A549 (cell line): ENCODE results near the gene ERN1.

ENCODE experiments used
- CEBPB ChIP-seq, 2 experiments: fragments of >200 bp in 1 of 2; sonication (Bioruptor Twin) in 1 of 2; formaldehyde crosslinking in 1 of 2; IDR thresholded peaks; 2 replicates each; pipeline ENCODE4 v1.6.1; 2012 to 2016
- EP300 ChIP-seq, 2 experiments: fragments of >200 bp; sonication (Bioruptor Twin); formaldehyde crosslinking; IDR thresholded peaks; 2 replicates in 1 of 2; 3 replicates in 1 of 2; pipeline ENCODE4 v1.6.1; 2016 to 2017
- HDAC2 ChIP-seq: fragments of 200-600 bp; sonication (generic); IDR thresholded peaks from 2 replicates; pipeline ENCODE4 v1.6.1; 2016
- RAD21 ChIP-seq, 2 experiments: fragments of >200 bp in 1 of 2; sonication (Bioruptor Twin) in 1 of 2; formaldehyde crosslinking in 1 of 2; IDR thresholded peaks in 1 of 2; conservative IDR thresholded peaks in 1 of 2; 2 replicates in 1 of 2; 3 replicates in 1 of 2; pipeline ENCODE4 v1.6.1; 2012 to 2018; ENCODE audit warnings: inconsistent platforms in 1 of 2
- TP53 ChIP-seq: fragments of 250-450 bp; sonication (Bioruptor Pico); IDR thresholded peaks from 2 replicates; pipeline ENCODE4 v1.5.0; 2021; ENCODE audit warnings: mild to moderate bottlenecking, moderate library complexity
- TF ChIP-seq, protein P1 (sequence below): fragments of 150-350 bp; IDR thresholded peaks from 2 replicates; pipeline ENCODE4 v1.6.1; 2014; ENCODE audit warnings: low read depth, mild to moderate bottlenecking, low read length
- TF ChIP-seq, protein P2 (sequence below): fragments of 450-650 bp; IDR thresholded peaks from 2 replicates; pipeline ENCODE4 v1.6.1; 2014; ENCODE audit warnings: antibody characterized with exemption

DNA sequence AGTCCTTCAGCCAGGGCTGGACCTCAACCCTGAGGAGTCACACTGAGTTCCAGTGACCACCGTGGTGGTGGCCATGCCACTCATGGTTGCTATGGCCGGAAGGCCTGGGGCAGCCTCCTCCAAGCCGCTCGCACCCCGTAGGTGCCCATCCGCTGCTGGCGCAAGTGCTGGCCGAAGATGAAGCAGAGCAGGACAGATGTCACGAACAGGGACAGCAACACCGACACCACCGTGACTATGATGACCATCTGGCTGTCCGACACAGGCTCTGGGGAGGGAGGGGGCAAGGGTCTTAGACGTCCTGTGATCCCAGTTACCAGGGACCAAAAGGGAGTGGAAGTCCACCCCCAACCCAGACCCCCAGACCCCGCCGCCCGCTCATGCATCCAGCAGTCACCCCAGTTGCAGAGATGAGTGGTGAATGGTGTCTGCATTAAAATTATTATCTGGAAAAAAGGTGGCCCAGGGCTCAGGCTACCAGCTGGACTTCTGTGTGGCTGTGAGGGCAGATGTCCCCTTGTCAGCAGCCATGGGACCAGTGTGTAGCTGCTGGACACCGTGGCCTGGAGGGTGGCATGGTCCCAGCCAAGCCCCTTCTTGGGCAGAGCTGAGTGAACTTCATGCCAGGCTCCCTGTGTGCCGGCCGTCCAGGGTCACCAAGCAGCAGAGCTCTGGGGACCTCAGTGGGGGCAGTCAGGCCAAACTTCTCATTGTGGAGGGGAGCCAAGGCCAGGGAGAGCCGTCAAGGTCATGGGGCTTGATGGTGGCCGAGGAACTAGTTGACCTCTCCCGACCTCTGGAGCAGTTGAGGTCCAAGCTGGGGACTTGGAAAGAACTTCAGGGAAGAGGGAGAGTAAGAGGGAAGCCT, 127.1 kb downstream of the ERN1 start:
- TF ChIP-seq, protein P1, sequence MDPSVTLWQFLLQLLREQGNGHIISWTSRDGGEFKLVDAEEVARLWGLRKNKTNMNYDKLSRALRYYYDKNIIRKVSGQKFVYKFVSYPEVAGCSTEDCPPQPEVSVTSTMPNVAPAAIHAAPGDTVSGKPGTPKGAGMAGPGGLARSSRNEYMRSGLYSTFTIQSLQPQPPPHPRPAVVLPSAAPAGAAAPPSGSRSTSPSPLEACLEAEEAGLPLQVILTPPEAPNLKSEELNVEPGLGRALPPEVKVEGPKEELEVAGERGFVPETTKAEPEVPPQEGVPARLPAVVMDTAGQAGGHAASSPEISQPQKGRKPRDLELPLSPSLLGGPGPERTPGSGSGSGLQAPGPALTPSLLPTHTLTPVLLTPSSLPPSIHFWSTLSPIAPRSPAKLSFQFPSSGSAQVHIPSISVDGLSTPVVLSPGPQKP: no peak
- TF ChIP-seq TP53 (CRISPR knock-in tag) (no peak), EP300 (IDR thresholded peaks at IDR 0.05) (no peak), CEBPB (IDR thresholded peaks at IDR 0.05) (no peak), RAD21 (conservative IDR thresholded peaks at IDR 0.05 in 1 of 2, IDR thresholded peaks at IDR 0.05 in 1 of 2) (no peak), HDAC2 (no peak)
- TF ChIP-seq, protein P2, sequence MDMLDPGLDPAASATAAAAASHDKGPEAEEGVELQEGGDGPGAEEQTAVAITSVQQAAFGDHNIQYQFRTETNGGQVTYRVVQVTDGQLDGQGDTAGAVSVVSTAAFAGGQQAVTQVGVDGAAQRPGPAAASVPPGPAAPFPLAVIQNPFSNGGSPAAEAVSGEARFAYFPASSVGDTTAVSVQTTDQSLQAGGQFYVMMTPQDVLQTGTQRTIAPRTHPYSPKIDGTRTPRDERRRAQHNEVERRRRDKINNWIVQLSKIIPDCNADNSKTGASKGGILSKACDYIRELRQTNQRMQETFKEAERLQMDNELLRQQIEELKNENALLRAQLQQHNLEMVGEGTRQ: no peak
